Ectodermal cell (in vitro differentiated cells): ENCODE measurements around the gene DIP2C.
"Not testable (repeated sequence)": the region's sequence is repeated elsewhere in the genome, so short reads cannot be mapped to it uniquely, and the experiment has no call there.

Source experiments
- H3K27ac ChIP-seq: 2 replicates; pipeline ENCODE4 v1.7.0; 2013; ENCODE audit warnings: mild to moderate bottlenecking, low read depth, low read length; ENCODE audit not compliant: insufficient read depth, poor library complexity, severe bottlenecking
- H3K27me3 ChIP-seq: 2 replicates; pipeline ENCODE4 v1.7.0; 2013; ENCODE audit warnings: mild to moderate bottlenecking, low read length; ENCODE audit not compliant: insufficient read depth, control insufficient read depth, poor library complexity, severe bottlenecking
- H3K36me3 ChIP-seq: one replicate; pipeline ENCODE4 v1.7.0; 2013; ENCODE audit warnings: low read length; ENCODE audit not compliant: control insufficient read depth, insufficient read depth
- H3K4me1 ChIP-seq: one replicate; pipeline ENCODE4 v1.7.0; 2013; ENCODE audit warnings: low read length; ENCODE audit not compliant: control insufficient read depth, insufficient read depth
- H3K4me3 ChIP-seq: 2 replicates; pipeline ENCODE4 v1.7.0; 2013; ENCODE audit warnings: low read depth, low read length, control low read depth; ENCODE audit not compliant: insufficient read depth
- H3K9me3 ChIP-seq: 2 replicates; pipeline ENCODE4 v1.7.0; 2013; ENCODE audit warnings: mild to moderate bottlenecking, low read length, moderate library complexity; ENCODE audit not compliant: control insufficient read depth
- WGBS, 2 experiments: methylation state at CpG; one replicate each; pipeline ENCODE4 v1.1.7; 2013; ENCODE audit warnings: missing lambda C conversion rate in 2 of 2; 5-methylcytosine and 5-hydroxymethylcytosine counted together

Gene DIP2C

DNA sequence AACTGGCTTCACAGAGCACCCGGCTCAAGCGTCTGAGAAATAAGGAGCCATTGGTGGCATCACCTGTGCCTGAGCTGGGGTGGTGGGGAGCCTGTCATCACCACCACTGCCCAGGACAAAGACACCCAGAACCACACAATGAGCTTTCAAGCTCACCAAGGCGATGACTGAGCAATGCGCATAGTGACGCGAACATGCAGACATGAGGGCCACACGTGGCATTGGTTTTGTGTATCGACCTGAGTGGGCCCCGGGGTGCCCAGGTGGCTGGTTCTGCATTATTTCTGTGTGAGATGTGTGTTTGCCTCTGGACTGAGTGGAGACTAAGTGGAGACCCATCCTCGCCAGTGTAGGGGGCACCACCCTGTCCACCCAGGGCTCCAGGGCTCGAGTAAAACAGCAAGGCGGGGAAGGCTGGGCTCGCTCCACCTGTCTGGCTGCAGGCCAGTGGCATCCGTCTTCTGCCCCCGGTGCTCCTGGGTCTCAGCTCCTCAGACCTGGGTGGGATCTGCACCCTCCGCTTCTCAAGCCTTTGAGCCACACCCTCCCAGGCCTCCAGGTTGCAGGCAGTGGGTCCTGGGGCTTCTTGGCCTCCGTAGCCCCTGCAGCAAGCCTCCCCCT is 92.6 kb downstream of the DIP2C start:
- Histone ChIP-seq H3K9me3 (no peaks in the 10 kb centered on the region), H3K27ac (no peak overlapping the region), H3K36me3 (no peaks in the 10 kb centered on the region), H3K27me3 (no peaks in the 10 kb centered on the region), H3K4me1 (peaks cover 24% of the 10 kb centered on the region), H3K4me3 (no peak overlapping the region)
- 95% methylated on average over 17 of the region's 17 CpGs for WGBS, 2 experiments

DNA sequence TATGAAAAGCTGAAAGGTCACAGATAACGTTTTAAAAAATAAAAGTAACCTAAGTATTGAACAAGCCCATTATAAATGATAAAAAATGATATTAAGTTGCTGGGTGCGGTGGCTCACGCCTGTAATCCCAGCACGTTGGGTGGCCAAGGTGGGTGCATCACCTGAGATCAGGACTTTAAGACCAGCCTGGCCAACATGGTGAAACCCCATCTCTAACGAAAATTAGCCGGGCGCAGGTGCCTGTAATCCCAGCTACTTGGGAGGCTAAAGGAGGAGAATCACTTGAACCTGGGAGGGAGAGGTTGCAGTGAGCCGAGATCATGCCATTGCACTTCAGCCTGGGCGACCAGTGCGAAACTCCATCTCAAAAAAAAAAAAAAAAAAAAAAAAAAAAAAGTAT is 93.3 kb downstream of the DIP2C start:
- H3K9me3 ChIP-seq, H3K27ac ChIP-seq, H3K27me3 ChIP-seq, H3K36me3 ChIP-seq, H3K4me3 ChIP-seq: not testable (repeated sequence)
- H3K4me1 ChIP-seq: peaks cover 28% of the 10 kb centered on the region
- WGBS, 2 experiments: 90 to 95% methylated on average over 7 to 10 of the region's 10 CpGs

DNA sequence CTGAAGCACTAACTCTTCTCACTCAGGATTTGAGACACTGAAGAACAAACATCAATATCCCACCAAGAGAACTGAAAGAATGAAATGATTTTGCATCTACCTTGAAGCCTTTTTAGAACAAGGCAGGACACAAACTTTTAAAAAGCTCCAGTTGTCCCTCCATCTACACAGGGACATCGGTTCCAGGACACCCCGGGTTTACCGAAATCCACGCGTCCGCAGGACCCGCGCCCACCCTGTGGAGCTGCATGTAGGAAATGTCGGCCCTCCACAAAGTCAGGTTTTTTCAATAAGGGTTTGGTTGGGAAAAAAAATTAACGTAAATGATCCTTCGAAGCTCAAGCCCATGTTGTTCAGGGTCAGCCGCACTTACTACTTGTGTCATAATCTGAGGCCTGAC is 94.0 kb downstream of the DIP2C start:
- peaks cover 28% of the 10 kb centered on the region for H3K4me1 ChIP-seq
- no peaks in the 10 kb centered on the region for H3K9me3 ChIP-seq
- no peak overlapping the region for H3K4me3 ChIP-seq
- H3K27ac ChIP-seq: no peak overlapping the region
- no peaks in the 10 kb centered on the region for H3K27me3 ChIP-seq
- WGBS, 2 experiments: 96% methylated on average over 12 of the region's 12 CpGs
- no peaks in the 10 kb centered on the region for H3K36me3 ChIP-seq

DNA sequence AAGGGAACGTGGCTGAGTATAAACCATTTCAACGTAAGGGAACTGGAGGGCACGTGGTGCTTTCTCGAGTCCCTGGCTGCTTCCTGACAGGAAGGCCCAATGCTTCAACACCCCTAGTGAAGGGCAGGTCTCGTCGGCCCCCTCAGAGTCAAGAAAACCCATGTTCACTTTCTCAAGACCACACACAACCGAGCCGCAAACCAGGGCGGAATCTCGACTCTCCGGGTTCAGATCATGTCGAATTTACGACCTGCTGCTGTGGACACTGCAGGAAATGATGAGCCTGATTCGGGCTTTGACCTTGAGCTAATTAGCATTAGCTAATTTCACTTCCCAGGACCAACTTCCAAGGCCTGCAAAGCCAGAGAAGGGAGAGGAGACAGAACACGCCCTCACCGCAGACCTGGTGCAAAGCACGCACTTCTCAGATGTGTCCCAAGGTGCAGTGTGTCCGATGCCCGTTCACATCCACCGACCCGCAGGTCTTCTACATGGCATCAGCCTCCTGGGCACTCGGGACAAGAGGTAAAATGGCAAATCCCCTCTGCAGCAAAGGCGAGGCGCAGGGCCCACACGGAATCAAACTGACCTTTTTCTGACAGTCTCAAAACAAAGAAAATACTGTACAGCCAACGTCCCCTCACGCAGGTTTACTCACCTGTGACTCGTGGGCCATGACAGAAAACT is 94.7 kb downstream of the DIP2C start:
- 94% methylated on average over 28 of the region's 28 CpGs for WGBS, 2 experiments
- H3K9me3 ChIP-seq: no peaks in the 10 kb centered on the region
- no peak overlapping the region for H3K4me3 ChIP-seq
- H3K27ac ChIP-seq: no peak overlapping the region
- H3K4me1 ChIP-seq: peaks cover 26% of the 10 kb centered on the region
- no peaks in the 10 kb centered on the region for H3K27me3 ChIP-seq
- no peaks in the 10 kb centered on the region for H3K36me3 ChIP-seq

DNA sequence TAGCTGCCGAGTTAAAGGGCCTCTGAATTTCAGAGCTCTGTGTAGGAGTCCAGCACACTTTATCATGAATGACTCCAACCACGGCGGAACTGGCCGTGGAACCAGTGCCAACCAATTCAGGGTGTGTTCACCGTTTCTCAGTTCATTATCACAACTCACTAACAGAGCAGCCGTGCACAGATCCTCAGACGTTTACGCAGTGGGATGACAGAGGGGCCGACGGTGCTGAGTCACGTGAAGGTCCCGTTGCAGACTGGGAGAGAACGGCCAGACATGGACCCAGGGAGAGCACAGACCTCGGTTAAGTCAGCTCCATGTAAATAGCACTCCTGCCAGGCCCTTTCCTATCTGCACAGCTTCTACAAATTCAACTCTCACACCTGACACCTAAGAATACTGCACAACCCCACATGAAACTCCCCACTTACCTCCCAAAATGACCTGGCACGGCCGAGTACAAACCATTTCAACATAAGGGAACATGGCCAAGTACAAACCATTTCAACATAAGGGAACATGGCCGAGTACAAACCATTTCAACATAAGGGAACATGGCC is 95.5 kb downstream of the DIP2C start:
- no peak overlapping the region for H3K4me3 ChIP-seq
- 93 to 96% methylated on average over 17 of the region's 17 CpGs for WGBS, 2 experiments
- H3K27me3 ChIP-seq: no peaks in the 10 kb centered on the region
- no peaks in the 10 kb centered on the region for H3K9me3 ChIP-seq
- H3K4me1 ChIP-seq: peaks cover 18% of the 10 kb centered on the region
- no peaks in the 10 kb centered on the region for H3K36me3 ChIP-seq
- H3K27ac ChIP-seq: no peak overlapping the region

DNA sequence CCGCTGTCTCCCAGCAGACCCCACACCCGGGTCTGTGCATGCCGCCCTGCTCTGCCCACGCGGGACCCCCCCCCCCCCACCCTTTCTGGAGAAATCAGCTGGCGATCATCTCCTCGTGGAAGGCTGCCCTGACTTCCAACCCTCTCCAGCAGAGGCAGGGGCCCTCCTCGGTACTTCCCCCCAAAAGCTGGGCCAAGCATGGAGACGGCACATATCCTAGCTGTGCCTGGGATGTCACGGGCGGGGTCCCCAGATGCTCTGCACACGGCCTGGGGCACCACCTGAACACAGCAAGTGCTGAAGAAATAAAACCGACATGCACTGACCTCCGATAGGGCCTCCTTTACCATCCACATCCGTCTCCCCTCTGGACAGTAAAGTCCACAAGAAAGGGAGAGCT is 96.0 kb downstream of the DIP2C start:
- no peak overlapping the region for H3K4me3 ChIP-seq
- H3K4me1 ChIP-seq: peaks cover 13% of the 10 kb centered on the region
- no peak overlapping the region for H3K27ac ChIP-seq
- H3K36me3 ChIP-seq: no peaks in the 10 kb centered on the region
- 94% methylated on average over 15 of the region's 15 CpGs for WGBS, 2 experiments
- H3K27me3 ChIP-seq: no peaks in the 10 kb centered on the region
- H3K9me3 ChIP-seq: no peaks in the 10 kb centered on the region

DNA sequence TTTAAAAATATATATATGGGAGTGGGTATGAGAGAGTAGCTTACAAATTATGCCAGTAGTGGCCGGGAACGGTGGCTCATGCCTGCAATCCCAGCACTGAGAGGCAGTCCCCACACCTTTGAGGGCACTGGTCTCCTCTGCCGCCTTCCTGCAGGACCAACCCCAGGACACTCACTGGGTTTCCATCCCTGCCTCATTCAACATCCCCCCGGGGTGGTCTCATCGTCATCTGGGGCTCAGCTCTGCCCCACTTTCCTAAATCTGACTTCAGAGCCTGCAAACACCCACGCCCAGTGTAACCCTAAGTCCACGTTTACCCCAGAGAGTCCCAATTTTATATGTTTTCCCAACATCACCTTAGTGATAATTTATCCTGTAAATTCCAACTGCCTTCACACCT is 96.5 kb downstream of the DIP2C start:
- no peaks in the 10 kb centered on the region for H3K36me3 ChIP-seq
- no peak overlapping the region for H3K4me3 ChIP-seq
- WGBS, 2 experiments: 89 to 92% methylated on average over 7 of the region's 7 CpGs
- H3K4me1 ChIP-seq: peaks cover 9% of the 10 kb centered on the region
- H3K9me3 ChIP-seq: no peaks in the 10 kb centered on the region
- no peak overlapping the region for H3K27ac ChIP-seq
- H3K27me3 ChIP-seq: no peaks in the 10 kb centered on the region

DNA sequence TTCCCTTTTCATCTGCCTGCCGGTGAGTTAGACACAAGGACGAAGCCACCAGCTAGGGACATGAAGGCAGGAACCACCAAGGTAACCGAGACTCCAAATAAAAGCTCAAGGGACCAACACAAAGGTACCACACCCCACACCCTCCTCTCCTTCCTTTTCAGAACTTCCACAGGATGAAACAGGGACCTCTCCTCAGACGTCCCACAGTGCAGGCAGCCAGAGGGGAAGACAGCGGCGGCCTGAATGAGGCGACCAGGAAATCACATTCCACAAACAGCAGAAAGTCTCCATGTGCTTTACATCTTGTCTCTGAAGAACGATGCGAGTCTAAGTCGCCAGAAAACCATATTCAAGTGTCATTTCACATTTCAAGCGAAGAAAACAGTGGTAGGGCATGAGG is 97.8 kb downstream of the DIP2C start:
- Histone ChIP-seq H3K27me3 (no peaks in the 10 kb centered on the region), H3K9me3 (no peaks in the 10 kb centered on the region), H3K4me1 (peaks cover 6% of the 10 kb centered on the region), H3K36me3 (no peaks in the 10 kb centered on the region), H3K4me3 (no peak overlapping the region), H3K27ac (no peak overlapping the region)
- WGBS, 2 experiments: 67 to 77% methylated on average over 11 of the region's 11 CpGs

DNA sequence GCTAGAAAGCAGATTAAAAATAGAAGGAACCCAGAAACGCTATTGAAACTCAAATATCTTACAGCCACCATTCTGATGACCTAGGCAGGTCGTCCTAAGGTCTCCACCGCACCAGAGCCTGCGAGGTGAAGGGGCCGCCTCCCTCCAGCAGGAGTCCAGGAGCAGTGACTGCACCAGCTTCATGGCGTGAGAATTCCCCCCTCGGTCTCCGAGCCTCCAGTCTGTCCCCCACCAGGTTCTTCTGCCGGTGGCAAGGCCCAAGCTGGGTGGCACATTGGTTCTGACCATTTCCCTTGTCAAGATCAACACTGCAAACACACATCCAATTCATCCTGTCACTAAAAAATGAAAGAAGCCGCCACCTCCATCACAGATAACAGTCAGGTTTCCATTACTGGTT is 98.7 kb downstream of the DIP2C start:
- 95 to 96% methylated on average over 10 of the region's 10 CpGs for WGBS, 2 experiments
- Histone ChIP-seq H3K36me3 (no peaks in the 10 kb centered on the region), H3K9me3 (no peaks in the 10 kb centered on the region), H3K4me1 (peaks cover 6% of the 10 kb centered on the region), H3K4me3 (no peak overlapping the region), H3K27me3 (no peaks in the 10 kb centered on the region), H3K27ac (no peak overlapping the region)

DNA sequence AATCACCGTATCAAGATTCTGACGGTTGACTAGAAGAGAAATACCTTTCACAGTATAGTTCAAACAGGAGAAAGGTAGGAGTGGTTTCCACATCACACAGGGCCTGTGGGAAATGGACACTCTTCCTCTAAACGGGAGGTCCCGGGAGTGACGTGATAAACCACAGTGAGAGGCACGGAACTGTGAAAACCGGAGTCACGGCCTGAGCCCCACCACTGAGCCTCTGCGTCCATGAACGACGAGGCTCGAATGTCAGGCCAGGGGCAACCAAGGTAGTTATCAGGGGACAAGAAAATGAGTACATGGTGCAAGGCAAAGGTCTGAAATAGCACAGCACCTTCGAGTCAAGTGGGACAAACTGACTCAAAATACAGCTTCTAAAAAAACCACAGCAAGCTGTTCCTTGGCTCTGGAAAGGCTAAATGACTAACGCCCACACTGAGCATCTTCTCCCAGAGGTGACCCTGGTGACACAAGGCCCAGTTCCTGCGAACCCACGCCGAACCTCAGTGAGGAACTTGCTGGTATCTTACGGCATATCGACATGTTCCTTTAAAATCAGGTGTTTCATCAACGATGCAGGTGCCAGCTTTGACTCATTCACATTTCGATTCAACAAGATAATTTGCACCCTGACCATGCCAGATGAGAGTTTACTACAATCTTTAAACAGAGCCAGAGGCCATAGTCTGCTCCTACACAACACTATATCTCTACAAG is 99.3 kb downstream of the DIP2C start:
- Histone ChIP-seq H3K4me1 (peaks cover 6% of the 10 kb centered on the region), H3K27me3 (no peaks in the 10 kb centered on the region), H3K27ac (no peak overlapping the region), H3K4me3 (no peak overlapping the region), H3K9me3 (no peaks in the 10 kb centered on the region), H3K36me3 (no peaks in the 10 kb centered on the region)
- 94 to 97% methylated on average over 21 of the region's 21 CpGs for WGBS, 2 experiments
